Activated CD8-positive, alpha-beta T cell treated with anti-CD3 and anti-CD28 coated beads, Interleukin-2, amount 10 ng/mL, durations not matched to agents 7 days and 5 days (primary cell): Measurements from ENCODE around the gene BBIP1. TPM values are rescaled to one million over a fixed set of nuclear protein-coding genes. Genes with fewer than 3 reads are reported as not detected.

Experiments
- ATAC-seq: fragments of 150-1000 bp; cut with Tn5 transposase; one replicate; pipeline ENCODE4 v1.10.0; 2021; ENCODE audit warnings: moderate library complexity
- CTCF ChIA-PET: fragments of 350-600 bp; sonication (Branson Sonifier 250); formaldehyde crosslinking; loops from one replicate; lab custom pipeline; 2021; ENCODE audit warnings: antibody characterized with exemption; lab: Charles Lee
- POLR2A ChIA-PET: fragments of 350-600 bp; sonication (Branson Sonifier 250); formaldehyde crosslinking; loops from one replicate; lab custom pipeline; 2021; ENCODE audit warnings: antibody characterized with exemption; lab: Charles Lee
- DNase-seq: peaks from one replicate; pipeline ENCODE4 v3.0.0-alpha.2; 2020
- H3K27ac Mint-ChIP-seq: one replicate; pipeline ENCODE4 v1.8.0; 2021; ENCODE audit warnings: mild to moderate bottlenecking, mixed read lengths
- H3K27me3 Mint-ChIP-seq: one replicate; pipeline ENCODE4 v1.8.0; 2021; ENCODE audit warnings: low read depth, mixed read lengths
- H3K36me3 Mint-ChIP-seq: one replicate; pipeline ENCODE4 v1.8.0; 2021; ENCODE audit warnings: low read depth, mixed read lengths
- H3K4me1 Mint-ChIP-seq: one replicate; pipeline ENCODE4 v1.8.0; 2021; ENCODE audit warnings: low read depth, mixed read lengths
- H3K4me3 Mint-ChIP-seq: one replicate; pipeline ENCODE4 v1.8.0; 2021; ENCODE audit warnings: mild to moderate bottlenecking, mixed read lengths
- H3K9me3 Mint-ChIP-seq: one replicate; pipeline ENCODE4 v1.8.0; 2022; ENCODE audit warnings: mixed read lengths; ENCODE audit not compliant: insufficient read depth
- total RNA-seq, 2 experiments: library from RNA; stranded (reverse); gene quantifications; one replicate each; pipeline ENCODE4 v1.2.3, GENCODE V29; 2021

BBIP1 gene
- total RNA-seq, 2 experiments from 2014 or later: 20.7 to 21.1 TPM

- no peak overlapping the region for H3K27ac Mint-ChIP-seq
- H3K9me3 Mint-ChIP-seq: no peaks in the 10 kb centered on the region
- CTCF ChIA-PET: no interaction called here
- no peak for ATAC-seq
- peaks cover 45% of the 10 kb centered on the region for H3K36me3 Mint-ChIP-seq
- H3K27me3 Mint-ChIP-seq: no peaks in the 10 kb centered on the region
- DNase-seq: no peak
- peaks cover 6% of the 10 kb centered on the region for H3K4me1 Mint-ChIP-seq
- POLR2A ChIA-PET: no interaction called here
- no peak overlapping the region for H3K4me3 Mint-ChIP-seq
These were observed 32.4 kb upstream of the BBIP1 start for GRCh38 chr10:110951381-110951780.

- no peaks in the 10 kb centered on the region for H3K9me3 Mint-ChIP-seq
- peaks cover 10% of the 10 kb centered on the region for H3K4me1 Mint-ChIP-seq
- H3K27ac Mint-ChIP-seq: no peak overlapping the region
- ChIA-PET POLR2A (no interaction called here), CTCF (no interaction called here)
- ATAC-seq (no peak), DNase-seq (no peak)
- H3K36me3 Mint-ChIP-seq: peaks cover 62% of the 10 kb centered on the region
- no peak overlapping the region for H3K4me3 Mint-ChIP-seq
- H3K27me3 Mint-ChIP-seq: no peaks in the 10 kb centered on the region
These were observed 28.1 kb upstream of the BBIP1 start for GRCh38 chr10:110947061-110947595.

GRCh38 chr10:110946496-110946895, 27.5 kb upstream of the BBIP1 start:
- ChIA-PET CTCF (no interaction called here), POLR2A (no interaction called here)
- H3K36me3 Mint-ChIP-seq: peaks cover 64% of the 10 kb centered on the region
- H3K4me3 Mint-ChIP-seq: no peak overlapping the region
- no peaks in the 10 kb centered on the region for H3K9me3 Mint-ChIP-seq
- no peaks in the 10 kb centered on the region for H3K27me3 Mint-ChIP-seq
- peaks cover 10% of the 10 kb centered on the region for H3K4me1 Mint-ChIP-seq
- DNase-seq (no peak), ATAC-seq (no peak)
- H3K27ac Mint-ChIP-seq: no peak overlapping the region

GRCh38 chr10:110944792-110945396, 25.9 kb upstream of the BBIP1 start:
- POLR2A ChIA-PET: interaction anchor here (0.6 to 0.8 kb wide), 2 partner anchors 9 to 71 kb away, joined by 3 to 5 read pairs; no protein-coding TSS in a partner anchor
- peaks cover 14% of the 10 kb centered on the region for H3K4me1 Mint-ChIP-seq
- CTCF ChIA-PET: no interaction called here
- no peak overlapping the region for H3K27ac Mint-ChIP-seq
- H3K27me3 Mint-ChIP-seq: no peaks in the 10 kb centered on the region
- DNase-seq (no peak), ATAC-seq (no peak)
- peaks cover 68% of the 10 kb centered on the region for H3K36me3 Mint-ChIP-seq
- H3K9me3 Mint-ChIP-seq: no peaks in the 10 kb centered on the region
- H3K4me3 Mint-ChIP-seq: no peak overlapping the region

- peaks cover 4% of the 10 kb centered on the region for H3K4me1 Mint-ChIP-seq
- no peaks in the 10 kb centered on the region for H3K9me3 Mint-ChIP-seq
- H3K4me3 Mint-ChIP-seq: no peak overlapping the region
- no peak overlapping the region for H3K27ac Mint-ChIP-seq
- ATAC-seq (no peak), DNase-seq (no peak)
- peaks cover 53% of the 10 kb centered on the region for H3K36me3 Mint-ChIP-seq
- ChIA-PET CTCF (no interaction called here), POLR2A (no interaction called here)
- H3K27me3 Mint-ChIP-seq: no peaks in the 10 kb centered on the region
These were observed 20.4 kb upstream of the BBIP1 start for GRCh38 chr10:110939419-110939818.

- DNase-seq: no peak
- CTCF ChIA-PET: no interaction called here
- ATAC-seq: no peak
- POLR2A ChIA-PET: interaction anchor here (0.5 kb wide), 2 partner anchors 10 to 263 kb away, joined by 3 read pairs; no protein-coding TSS in a partner anchor
- Mint-ChIP-seq H3K4me3 (no peak overlapping the region), H3K36me3 (peaks cover 29% of the 10 kb centered on the region), H3K27me3 (no peaks in the 10 kb centered on the region), H3K4me1 (peaks cover 4% of the 10 kb centered on the region), H3K27ac (no peak overlapping the region), H3K9me3 (no peaks in the 10 kb centered on the region)
These were observed 17.8 kb upstream of the BBIP1 start for GRCh38 chr10:110936757-110937156.

- DNase-seq: no peak
- POLR2A ChIA-PET: no interaction called here
- no peak for ATAC-seq
- no peak overlapping the region for H3K4me3 Mint-ChIP-seq
- no peak overlapping the region for H3K27ac Mint-ChIP-seq
- CTCF ChIA-PET: no interaction called here
- peaks cover 12% of the 10 kb centered on the region for H3K36me3 Mint-ChIP-seq
- H3K4me1 Mint-ChIP-seq: no peaks in the 10 kb centered on the region
- no peaks in the 10 kb centered on the region for H3K9me3 Mint-ChIP-seq
- no peaks in the 10 kb centered on the region for H3K27me3 Mint-ChIP-seq
These were observed 13.7 kb upstream of the BBIP1 start for GRCh38 chr10:110932505-110933180.

GRCh38 chr10:110931769-110932381, 12.9 kb upstream of the BBIP1 start:
- Mint-ChIP-seq H3K27me3 (no peaks in the 10 kb centered on the region), H3K9me3 (no peaks in the 10 kb centered on the region), H3K27ac (no peak overlapping the region), H3K4me3 (no peak overlapping the region), H3K4me1 (peaks cover 3% of the 10 kb centered on the region), H3K36me3 (peaks cover 8% of the 10 kb centered on the region)
- POLR2A ChIA-PET: no interaction called here
- ATAC-seq (no peak), DNase-seq (no peak)
- CTCF ChIA-PET: no interaction called here

- Mint-ChIP-seq H3K9me3 (no peaks in the 10 kb centered on the region), H3K27me3 (no peaks in the 10 kb centered on the region), H3K36me3 (peaks cover 10% of the 10 kb centered on the region), H3K27ac (no peak overlapping the region), H3K4me1 (peaks cover 14% of the 10 kb centered on the region), H3K4me3 (no peak overlapping the region)
- ChIA-PET CTCF (interaction anchor here (1.4 kb wide), 1 partner anchor 9 kb away, joined by 3 read pairs; no protein-coding TSS in a partner anchor), POLR2A (interaction anchor here (0.6 to 1.0 kb wide), 4 partner anchors 8 to 1188 kb away, joined by 3 read pairs; partner anchors contain the start of gene SHOC2)
- DNase-seq (no peak), ATAC-seq (no peak)
These were observed 8.5 kb upstream of the BBIP1 start for GRCh38 chr10:110927461-110927860.

- CTCF ChIA-PET: no interaction called here
- peaks cover 24% of the 10 kb centered on the region for H3K4me1 Mint-ChIP-seq
- ATAC-seq: no peak
- H3K27ac Mint-ChIP-seq: no peak overlapping the region
- POLR2A ChIA-PET: interaction anchor here (0.6 kb wide), 1 partner anchor 12 kb away, joined by 3 read pairs; no protein-coding TSS in a partner anchor
- peaks cover 11% of the 10 kb centered on the region for H3K36me3 Mint-ChIP-seq
- no peaks in the 10 kb centered on the region for H3K27me3 Mint-ChIP-seq
- no peak overlapping the region for H3K4me3 Mint-ChIP-seq
- DNase-seq: no peak
- H3K9me3 Mint-ChIP-seq: no peaks in the 10 kb centered on the region
These were observed 5.0 kb upstream of the BBIP1 start for GRCh38 chr10:110923856-110924493.

- Mint-ChIP-seq H3K9me3 (no peaks in the 10 kb centered on the region), H3K27ac (peak overlapping the region; percentile 90), H3K4me1 (peaks cover 41% of the 10 kb centered on the region), H3K36me3 (peaks cover 14% of the 10 kb centered on the region), H3K4me3 (peak overlapping the region; percentile 89), H3K27me3 (no peaks in the 10 kb centered on the region)
- CTCF ChIA-PET: interaction anchor here (0.7 to 1.0 kb wide), 2 partner anchors 116 to 145 kb away, joined by 3 to 4 read pairs; no protein-coding TSS in a partner anchor
- ATAC-seq (no peak), DNase-seq (peak; percentile 39)
- POLR2A ChIA-PET: interaction anchor here (0.6 to 1.7 kb wide), 2 partner anchors 47 to 68 kb away, joined by 4 to 5 read pairs; no protein-coding TSS in a partner anchor
These were observed 1.2 kb upstream of the BBIP1 start for GRCh38 chr10:110919971-110920881.
